Measurements from ENCODE around the gene GARNL3.
A peak's percentile ranks its signal among the peaks of the same experiment; 100 is the strongest.

GARNL3 gene

GRCh38 chr9:127353882-127354281 is 89.3 kb downstream of the GARNL3 start:
- no peak for DNase-seq

GRCh38 chr9:127356906-127357305 is 92.3 kb downstream of the GARNL3 start:
- DNase-seq, result no peak

GRCh38 chr9:127358023-127358535 is 93.5 kb downstream of the GARNL3 start:
- no peak for DNase-seq

- no peak for DNase-seq
Observed at GRCh38 chr9:127358770-127359169, 94.2 kb downstream of the GARNL3 start.

- DNase-seq, result no peak
Observed at GRCh38 chr9:127360250-127360649, 95.7 kb downstream of the GARNL3 start.

- peak in 2 of 3 donors; percentile 17 to 27 for DNase-seq
Observed at GRCh38 chr9:127360829-127361228, 96.3 kb downstream of the GARNL3 start.

GRCh38 chr9:127361561-127361960 is 97.0 kb downstream of the GARNL3 start:
- no peak for DNase-seq

GRCh38 chr9:127362829-127363228 is 98.3 kb downstream of the GARNL3 start:
- no peak for DNase-seq

GRCh38 chr9:127365461-127365860 is 100.9 kb downstream of the GARNL3 start:
- no peak for DNase-seq

GRCh38 chr9:127366594-127366993 is 102.0 kb downstream of the GARNL3 start:
- DNase-seq, result no peak

- DNase-seq, result peak; percentile 15 to 59 (median 59)
Observed at GRCh38 chr9:127368852-127369402, 104.4 kb downstream of the GARNL3 start.

- no peak for DNase-seq
Observed at GRCh38 chr9:127369428-127369827, 104.9 kb downstream of the GARNL3 start.

GRCh38 chr9:127370147-127370579 is 105.6 kb downstream of the GARNL3 start:
- DNase-seq, result no peak

GRCh38 chr9:127370672-127371648 is 106.4 kb downstream of the GARNL3 start:
- no peak for DNase-seq

GRCh38 chr9:127380479-127380878 is 115.9 kb downstream of the GARNL3 start:
- no peak for DNase-seq

- no peak for DNase-seq
Observed at GRCh38 chr9:127382541-127382940, 118.0 kb downstream of the GARNL3 start.

- DNase-seq, result no peak
Observed at GRCh38 chr9:127384016-127384730, 119.6 kb downstream of the GARNL3 start.

GRCh38 chr9:127384901-127385300 is 120.3 kb downstream of the GARNL3 start:
- DNase-seq, result no peak

GRCh38 chr9:127386249-127386648 is 121.7 kb downstream of the GARNL3 start:
- no peak for DNase-seq

GRCh38 chr9:127386981-127387380 is 122.4 kb downstream of the GARNL3 start:
- DNase-seq, result no peak

- DNase-seq, result peak; percentile 74 to 82 (median 79)
Observed at GRCh38 chr9:127388037-127388855, 123.7 kb downstream of the GARNL3 start.

GRCh38 chr9:127388856-127389238 is 124.3 kb downstream of the GARNL3 start:
- no peak for DNase-seq
